Posterior vena cava (tissue), 2 donors: ENCODE results near the gene SEMA3B. TPM values are rescaled to one million over a fixed set of nuclear protein-coding genes. Genes with fewer than 3 reads are reported as not detected.
"Not testable (repeated sequence)": the region's sequence is repeated elsewhere in the genome, so short reads cannot be mapped to it uniquely, and the experiment has no call there.

Experiments
- DNase-seq: peaks from one replicate; pipeline ENCODE4 v3.0.0-alpha.2; 2020; ENCODE audit warnings: low spot score
- intact Hi-C, 2 donors: fragments of 100-400 bp; cut with DNase I; formaldehyde crosslinking; loops; one replicate each; pipeline versions ENCODE4 v1.14.1 to v1.14.2; 2022 to 2023
- total RNA-seq, 2 donors: library from RNA; stranded (reverse); fragmentation: NEBNext Ultra II Directional; extraction: Animal tissue kit (Norgen Biotek cat#: 25700); gene quantifications; one replicate each; pipeline ENCODE4 v1.2.1, GENCODE V29; 2021
- donor health status: DM: yes; HTN: yes; CAD: no.
- donor health status: DM: yes; HTN: yes; CAD: no.

SEMA3B gene
- total RNA-seq, 2 donors from 2014 or later: 18.6 to 39.7 TPM

DNA sequence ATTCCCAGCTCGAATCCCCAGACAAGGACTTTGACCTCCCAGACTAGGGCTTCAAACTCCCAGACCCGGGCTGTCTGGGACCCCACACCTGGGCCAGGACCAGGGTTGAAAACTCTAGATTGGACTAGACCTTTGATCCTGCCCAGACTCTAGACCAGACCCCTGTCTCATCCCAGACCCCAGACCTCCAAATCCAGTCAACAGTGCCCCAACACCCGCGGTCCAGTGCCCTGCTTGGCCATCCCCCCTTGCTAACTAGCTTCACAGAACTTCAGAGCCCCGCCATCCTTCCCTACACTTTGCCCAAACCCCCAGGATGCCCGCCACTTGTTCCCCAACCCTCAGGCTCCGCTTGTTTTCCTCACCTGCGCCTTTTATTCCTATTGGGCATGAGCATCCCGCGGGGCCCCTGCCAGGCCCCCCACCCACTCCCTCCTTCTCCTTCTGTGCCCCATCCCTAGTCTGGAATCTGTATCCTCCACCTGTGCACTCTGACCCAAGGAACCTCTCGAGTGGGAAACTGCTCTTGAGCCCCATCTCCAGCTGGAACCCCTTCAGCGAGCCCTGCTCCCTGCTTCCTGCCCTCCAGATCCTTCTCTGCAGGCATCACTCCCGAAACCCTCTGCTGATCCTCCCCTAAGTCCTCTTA lies 32.3 kb upstream of the SEMA3B start:
- intact Hi-C loops: no loop called here
- no peak for DNase-seq

DNA sequence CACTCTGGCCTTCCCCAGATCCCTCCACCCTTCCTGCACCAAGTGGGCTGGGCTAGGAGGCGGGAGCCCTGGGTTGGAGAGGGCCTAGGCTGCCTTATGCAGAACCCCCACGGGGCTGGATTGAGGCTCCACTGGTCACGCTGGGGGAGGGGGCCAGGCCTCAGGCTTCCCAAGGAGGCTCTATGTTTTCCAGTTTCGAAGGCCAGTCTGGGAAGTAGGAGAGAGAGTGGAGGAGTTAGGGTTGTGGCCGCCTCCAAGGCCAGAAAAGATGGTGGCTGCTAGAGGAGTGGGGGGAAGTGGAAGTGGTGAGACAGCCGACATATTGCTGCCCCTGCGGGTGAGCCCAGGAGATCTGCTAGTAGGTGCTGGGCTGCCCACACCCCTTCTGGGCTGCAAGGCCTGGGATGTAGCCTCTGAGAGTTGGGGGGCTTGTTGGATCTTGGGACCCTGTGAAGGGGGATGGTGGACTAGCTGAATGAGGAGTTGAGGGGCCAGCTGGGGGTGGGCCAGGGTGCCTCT lies 31.8 kb upstream of the SEMA3B start:
- intact Hi-C loops: no loop called here
- no peak for DNase-seq

DNA sequence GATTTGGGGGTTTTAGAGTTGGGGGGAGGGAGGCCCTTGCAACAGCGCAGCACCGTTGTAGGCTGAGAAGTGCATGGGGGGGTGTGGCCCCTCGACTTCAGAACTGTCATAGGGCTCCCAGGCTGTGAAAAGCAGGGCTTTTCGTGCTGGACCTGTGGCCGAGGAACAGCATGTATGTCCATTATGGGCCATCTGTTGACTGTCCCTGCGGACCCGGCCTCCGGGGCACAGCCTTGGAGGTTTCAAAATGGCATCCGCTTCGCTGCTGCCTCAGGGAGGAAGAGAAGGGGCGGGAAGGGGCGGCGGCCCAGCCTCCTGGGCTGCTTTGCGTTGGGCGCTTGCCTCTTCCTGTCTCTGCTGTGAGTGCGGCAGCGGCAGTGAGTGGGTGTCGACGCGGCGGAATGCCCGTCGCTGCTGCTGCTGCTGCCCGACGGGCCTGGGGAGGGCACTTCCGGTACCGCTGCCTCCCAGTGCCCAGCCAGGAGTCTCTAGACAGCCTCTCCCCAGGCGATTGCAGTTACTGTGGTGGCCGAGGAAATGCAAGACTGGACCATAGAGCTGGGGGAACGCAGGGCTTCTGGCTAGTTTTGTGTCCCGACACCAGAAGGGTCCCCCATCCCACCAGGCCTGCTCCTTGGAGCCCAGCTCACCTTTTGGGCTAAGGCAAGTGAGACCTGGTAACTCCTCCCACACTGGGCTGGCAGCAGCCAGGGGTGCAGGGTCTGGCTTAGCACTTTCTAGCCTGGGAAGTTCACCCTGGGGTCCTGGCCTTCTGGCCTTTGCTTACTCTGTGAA lies 31.0 kb upstream of the SEMA3B start:
- intact Hi-C loops: no loop called here
- peak; percentile 96 for DNase-seq

DNA sequence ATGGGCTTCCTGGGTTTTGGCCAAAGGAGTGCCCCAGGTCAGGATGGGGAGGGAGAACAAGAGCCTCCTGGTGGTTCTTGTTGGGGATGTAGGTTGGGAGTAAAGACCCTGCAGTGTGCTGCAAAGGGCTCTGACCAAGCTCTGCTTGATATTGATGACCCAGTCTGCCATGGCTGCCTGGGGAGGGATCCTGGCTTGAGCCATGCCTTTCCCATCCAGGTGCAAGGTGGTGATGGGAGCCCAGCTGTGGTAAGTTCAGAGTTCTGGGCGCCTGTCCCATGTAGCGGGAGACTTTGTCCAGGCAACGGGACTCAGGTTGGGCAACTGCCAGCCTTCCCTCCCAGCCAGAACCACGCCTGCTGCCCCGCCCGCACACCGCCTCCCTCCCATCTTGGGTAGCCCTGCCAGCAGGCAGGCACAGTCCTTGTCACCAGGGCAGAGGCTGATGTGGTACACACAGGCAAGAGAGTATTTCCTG lies 30.4 kb upstream of the SEMA3B start:
- intact Hi-C loops: no loop called here
- DNase-seq: peak; percentile 93

DNA sequence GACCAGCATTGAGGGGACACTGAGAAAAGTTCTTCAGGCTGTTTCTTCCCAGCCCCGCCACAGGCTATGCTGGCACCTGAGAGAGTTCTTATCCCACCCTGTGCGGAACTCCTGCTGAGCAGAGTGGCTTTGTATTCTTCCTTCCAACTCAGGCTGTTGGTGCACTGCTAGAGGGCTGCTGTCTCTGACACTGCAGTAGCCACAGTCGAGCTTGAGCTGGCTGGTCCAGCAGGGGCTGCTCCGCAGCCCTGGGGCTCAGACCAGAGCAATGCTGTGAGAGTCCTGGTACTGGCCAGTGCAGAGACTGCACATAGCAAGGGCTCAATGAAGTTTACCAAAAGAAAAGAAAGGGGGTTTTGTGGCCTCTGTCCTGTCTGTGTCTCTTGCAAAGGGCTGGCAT lies 29.3 kb upstream of the SEMA3B start:
- DNase-seq: no peak
- intact Hi-C loops: no loop called here

DNA sequence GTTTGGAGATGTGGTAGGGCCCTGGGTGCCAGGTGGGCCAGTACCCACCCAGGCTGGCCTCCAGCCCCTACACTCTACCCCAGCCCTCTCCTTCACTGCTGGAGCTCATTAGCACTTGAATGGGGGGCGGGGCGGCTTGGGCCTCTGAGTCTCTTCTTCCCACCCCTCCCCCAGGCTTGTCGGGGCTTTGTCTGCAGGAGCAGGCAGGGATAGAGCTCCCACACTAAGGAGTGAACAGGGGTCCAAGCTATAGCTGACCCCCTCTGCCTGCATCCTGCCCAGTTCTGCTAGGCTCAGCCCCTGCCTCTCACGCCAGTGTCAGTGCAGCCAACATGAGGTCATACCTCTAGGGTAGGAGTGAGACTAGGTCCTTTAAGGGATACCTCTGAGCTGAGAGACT lies 27.8 kb upstream of the SEMA3B start:
- intact Hi-C loops: no loop called here
- DNase-seq: no peak

DNA sequence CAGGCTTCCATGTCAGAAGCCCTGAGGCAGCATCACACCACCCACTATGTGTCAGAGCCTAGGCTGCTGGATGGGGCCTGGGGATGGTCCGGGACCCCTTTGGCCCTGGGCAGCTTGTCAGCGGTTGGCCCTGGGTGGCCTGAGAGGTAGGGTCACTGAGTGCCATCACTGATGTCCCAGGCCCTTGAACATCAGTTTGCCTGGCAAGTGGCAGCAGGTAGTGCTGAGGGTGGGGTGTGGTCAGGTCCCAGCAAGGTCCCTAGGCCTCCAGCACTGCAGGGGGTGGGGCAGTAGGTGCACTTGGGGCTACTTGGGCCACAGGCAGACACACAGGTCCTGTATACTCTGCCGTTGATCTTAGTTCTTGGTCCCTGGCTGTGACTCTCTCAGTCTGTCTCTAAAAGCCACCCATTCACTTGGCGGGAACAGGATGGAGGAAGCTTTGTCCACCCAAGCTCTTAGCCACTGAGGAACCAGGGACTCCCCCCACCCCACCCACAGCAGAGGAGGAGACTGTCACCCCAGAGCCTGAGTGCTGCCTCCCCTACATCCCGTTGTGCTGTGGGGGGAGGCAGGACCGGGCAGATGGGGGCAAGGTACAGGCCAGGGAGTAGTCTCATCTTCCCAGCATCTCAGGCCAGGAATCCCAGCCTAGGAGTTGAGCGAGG lies 27.1 kb upstream of the SEMA3B start:
- no peak for DNase-seq
- intact Hi-C loops: no loop called here

DNA sequence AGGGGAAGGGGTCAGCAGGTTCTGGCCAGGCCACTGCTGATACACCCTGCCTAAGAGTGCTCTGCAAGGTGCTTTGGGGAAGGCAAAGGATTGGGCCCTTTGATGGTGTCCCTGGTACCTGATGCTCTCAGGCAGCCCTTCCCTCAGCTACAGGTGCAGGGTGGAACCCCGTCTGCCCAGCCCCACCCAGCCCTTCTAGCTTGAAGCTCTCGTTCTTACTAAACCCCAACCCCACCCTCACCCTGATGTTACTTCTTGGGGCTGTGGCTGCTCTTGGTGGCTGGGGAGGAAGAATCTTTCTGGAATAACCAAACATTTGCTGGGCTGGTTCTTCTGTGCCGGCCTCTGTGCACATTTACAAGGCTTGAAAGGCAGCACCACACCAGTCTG lies 26.6 kb upstream of the SEMA3B start:
- no peak for DNase-seq
- intact Hi-C loops: no loop called here

DNA sequence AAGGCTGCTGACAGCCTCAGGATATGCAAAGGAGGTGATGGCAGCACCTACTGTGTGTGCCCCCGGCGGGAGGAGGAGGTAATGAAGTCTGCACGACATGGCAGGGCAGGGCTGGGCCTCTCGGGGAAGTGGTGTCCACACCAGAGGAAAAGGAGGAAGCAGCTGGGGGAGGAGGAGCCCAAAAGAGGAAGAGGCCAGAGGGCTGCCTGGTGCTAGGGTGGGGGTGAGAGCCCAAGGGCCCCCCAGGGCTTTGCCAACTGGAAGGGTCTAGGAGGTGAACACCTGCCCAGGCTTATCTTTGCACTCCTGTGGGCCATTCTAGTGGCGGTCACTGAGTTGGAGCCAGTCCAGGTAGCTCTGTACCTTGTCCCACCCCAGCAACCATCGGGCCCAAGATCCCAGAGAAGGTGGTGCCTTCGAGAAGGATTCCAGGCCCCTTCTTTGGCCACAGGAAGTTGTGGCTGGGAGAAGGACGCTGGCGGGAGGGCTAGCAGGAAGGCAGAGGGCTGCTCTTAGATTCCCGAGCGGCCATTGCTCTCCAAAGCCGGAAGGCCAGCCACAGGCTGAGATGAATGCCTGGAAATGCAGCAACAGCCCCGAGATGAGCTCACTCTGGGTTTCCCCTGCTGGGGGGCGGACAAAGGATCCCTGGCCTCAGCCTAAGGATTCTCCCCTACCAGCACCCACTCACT lies 25.9 kb upstream of the SEMA3B start:
- intact Hi-C loops: no loop called here
- DNase-seq: peak; percentile 93

DNA sequence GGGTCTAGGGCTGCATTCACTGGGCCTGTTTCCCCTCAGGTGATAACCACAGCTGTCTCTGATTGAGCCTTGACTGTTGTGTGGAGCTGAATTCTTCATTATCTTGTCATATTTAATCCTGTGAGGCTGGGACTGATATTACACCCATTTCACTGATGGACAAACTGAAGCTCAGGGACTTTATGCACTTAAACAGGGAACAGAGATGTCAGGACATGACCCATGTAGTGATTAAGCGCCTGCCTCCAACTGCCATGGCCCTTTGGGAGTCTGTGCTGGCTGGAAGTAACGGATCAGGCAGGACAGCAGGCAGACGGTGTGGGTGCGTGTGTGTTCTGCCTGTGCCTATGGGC lies 25.4 kb upstream of the SEMA3B start:
- DNase-seq: no peak
- intact Hi-C loops: no loop called here

DNA sequence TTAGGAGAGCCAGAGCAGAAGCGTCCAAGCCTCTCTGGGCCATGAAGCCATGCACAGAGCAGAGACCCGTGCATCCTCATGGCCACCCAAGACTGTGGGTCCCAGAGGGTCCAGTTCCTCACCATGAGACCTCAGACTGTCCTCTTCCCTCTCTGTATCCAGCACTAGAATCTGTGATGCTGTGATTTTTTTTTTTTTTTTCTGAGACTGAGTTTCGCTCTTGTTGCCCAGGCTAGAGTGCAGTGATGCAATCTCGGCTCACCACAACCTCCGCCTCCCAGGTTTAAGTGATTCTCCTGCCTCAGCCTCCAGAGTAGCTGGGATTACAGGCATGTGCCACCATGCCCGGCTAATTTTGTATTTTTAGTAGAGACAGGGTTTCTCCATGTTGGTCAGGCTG lies 24.1 kb upstream of the SEMA3B start:
- intact Hi-C loops, DNase-seq: not testable (repeated sequence)

DNA sequence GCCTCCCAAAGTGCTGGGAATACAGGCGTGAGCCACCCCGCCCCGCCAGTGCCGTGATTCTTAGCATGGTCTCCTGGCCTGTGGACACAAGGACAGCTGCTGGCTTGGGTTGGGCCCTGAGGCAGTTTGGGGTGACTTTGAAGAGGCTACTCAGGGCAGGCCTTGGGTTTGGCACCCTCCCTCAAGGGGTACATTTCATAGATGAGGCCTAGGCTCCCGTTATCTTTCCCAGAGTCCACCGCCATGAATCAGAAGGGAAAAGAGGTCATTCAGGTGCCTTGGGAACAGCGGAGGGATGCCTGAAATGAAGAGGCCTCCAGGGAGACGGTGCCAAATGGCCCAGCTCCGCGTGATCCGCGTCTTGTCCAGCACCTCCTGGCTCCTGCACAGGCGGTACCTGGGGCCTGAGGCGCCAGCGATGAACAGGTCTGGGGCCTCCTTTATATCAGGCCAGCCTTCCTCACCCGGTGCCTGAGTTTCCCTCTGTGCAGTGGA lies 23.6 kb upstream of the SEMA3B start:
- intact Hi-C loops: no loop called here
- no peak for DNase-seq

DNA sequence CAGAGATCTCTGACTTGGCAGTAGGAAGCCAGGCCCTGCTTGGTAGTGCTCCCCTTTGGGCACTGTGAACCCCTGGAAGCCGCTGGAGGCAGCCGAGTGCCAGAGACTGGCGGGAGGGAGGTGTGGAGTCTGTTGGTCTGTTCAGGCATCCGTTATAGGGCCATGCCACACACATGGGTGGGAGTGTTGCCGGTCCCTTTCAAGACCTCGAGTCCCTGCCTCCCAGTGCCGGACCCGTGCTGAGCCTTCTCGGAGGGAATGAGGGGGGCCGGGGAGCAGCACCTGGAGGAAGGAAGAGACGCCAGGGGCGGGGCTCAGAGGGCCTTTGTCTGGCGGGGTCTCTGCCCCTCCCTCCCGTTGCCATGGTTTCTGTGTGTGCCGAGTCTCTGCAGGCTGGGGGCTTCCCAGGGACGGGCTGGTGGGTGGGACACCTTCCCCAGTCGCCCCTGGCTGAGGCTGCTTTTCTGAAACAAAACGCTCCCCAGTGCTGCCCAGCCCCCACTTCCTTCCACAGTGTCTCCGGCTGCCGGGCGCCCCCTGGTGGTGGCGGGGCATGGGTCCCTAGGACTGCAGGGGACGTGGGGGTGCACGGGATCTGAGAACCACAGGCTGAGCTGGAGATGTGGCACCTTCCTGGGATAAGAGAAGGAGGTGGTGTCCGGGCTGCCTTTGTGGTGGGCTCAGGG lies 23.0 kb upstream of the SEMA3B start:
- DNase-seq: peak; percentile 98

DNA sequence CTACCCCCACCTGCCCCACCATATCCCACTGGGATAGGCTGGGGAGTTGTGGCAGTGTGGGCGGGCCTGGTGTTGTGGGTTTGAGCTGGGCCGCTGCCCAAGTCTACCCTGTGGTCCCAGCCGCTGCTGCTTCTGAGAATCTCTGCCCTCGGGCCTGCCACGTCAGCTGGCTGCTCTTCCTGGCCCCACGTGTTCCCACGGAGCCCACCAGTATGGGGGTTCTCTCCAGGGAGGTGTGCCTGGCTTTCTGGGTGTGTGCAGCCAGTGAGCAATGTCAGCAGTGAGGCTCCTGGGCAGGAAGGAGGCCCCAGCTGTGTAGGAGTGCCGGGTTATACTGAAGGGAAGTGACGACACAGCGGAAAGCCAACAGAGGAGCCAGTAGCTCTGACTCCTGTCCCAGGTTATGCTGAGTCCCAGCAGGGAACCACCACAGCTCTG lies 22.4 kb upstream of the SEMA3B start:
- peak; percentile 80 for DNase-seq

More for the DNA sequence above, 23.0 kb upstream of the SEMA3B start:
- intact Hi-C loops: loop anchor here in 1 of 2 donors (2.0 kb wide), 1 partner anchor 19 kb away; no protein-coding TSS in a partner anchor

DNA sequence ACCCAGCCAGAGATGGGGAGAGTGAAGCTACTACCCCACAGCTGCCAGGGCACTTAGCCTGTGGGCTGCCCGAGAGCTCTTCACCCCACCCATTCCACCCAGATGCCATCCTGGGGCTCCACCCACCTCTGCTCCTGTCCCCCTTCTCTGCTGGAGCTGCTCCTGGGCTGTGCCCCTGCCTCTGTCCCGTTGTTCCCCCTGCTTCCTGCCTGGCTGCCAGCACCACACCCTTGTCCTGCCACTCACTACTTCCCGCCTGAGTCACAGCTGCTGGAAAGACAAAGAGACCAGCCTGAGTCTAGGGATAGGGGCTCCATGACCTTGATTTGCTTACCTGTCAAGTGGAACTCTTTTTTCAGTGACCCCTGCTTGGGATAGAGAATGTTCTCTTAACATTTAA lies 20.6 kb upstream of the SEMA3B start:
- intact Hi-C loops: no loop called here
- DNase-seq: no peak

More for the DNA sequence above, 22.4 kb upstream of the SEMA3B start:
- intact Hi-C loops: loop anchor here in 1 of 2 donors (2.0 kb wide), 1 partner anchor 20 kb away; no protein-coding TSS in a partner anchor

DNA sequence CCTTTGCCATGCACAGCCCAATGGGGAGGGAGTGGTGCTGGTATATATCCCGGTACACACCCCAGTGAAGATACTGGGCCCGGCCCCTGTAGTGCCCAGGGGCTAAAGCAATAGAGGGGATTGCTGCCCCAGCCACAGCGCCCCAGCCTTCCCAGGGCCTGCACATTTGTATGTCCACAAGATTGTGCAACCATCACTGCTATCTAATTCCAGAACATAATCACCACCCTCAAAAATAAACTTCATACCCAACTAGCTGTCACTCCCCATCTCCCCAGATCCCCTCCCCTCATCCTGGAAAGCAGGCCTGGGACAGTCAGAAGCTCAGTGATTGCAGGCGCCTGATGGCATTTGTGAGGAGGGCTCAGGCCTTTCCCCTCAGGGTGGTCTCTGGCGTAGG lies 19.5 kb upstream of the SEMA3B start:
- DNase-seq: no peak
- intact Hi-C loops: no loop called here

DNA sequence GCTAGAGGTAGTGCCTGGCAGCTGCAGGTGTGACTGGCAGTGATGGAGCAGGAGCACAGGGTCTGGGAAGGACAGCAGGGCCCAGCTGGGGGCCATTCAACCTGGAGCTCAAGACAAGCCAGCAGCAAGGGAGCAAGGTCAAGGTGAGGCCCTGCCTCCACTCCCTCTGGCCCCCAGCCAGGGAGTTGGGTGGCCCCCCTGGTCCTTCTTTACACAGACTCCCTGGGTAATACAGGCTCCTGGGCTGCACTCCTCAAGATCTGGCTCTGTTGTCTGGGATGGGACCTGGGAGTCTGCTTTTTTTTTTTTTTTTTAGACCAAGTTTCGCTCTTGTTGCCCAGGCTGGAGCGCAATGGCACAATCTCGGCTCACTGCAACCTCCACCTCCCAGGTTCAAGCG lies 18.4 kb upstream of the SEMA3B start:
- intact Hi-C loops: loop anchor here in 1 of 2 donors (5.0 kb wide), 1 partner anchor 1973 kb away; no protein-coding TSS in a partner anchor
- DNase-seq: no peak

DNA sequence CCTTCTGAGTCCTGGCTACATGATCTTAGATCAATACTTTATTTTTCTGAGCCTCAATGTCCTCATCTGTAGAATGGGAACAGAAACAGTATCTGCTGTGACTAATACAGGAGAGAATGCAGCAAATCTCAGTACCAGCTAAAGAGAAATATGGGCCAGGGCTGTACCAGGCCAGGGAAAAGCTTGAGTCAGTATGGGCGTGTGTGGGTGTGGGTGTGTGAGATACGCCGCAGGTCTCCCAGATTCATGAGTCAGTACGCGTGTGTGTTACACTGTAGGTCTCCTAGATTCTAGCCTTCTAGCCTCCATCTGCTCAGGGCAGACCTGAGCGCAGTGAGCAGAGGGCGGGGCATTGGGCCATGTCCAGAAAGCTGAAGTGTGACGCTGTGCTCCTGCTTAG lies 17.7 kb upstream of the SEMA3B start:
- intact Hi-C loops: loop anchor here in 1 of 2 donors (5.0 kb wide), 1 partner anchor 1974 kb away; no protein-coding TSS in a partner anchor
- DNase-seq: no peak
